ENCODE data around the gene PCTP.

PCTP gene

DNA sequence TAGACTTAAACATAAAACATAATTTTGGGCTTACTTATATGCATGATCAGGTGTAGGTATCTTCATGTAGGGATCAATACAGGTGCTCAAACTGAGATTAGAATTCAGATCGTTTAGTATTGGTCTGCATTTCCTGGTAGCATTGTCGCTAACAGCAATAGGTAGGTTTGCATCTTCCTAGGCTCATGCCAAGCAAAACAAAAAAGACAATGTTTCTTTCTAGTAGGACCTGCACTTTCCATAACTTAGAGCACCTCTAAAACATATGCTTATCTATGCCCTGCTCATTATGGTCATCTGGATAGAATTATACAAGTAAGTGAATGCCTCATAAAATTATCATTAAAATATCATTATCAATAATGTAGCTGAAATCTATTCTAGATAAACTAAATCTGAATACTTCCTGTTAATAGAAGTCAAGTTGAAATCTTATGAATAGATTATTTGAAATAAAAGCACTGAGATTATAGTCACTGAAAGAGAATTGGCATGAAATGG is 26.7 kb downstream of the PCTP start:
- DNase-seq (ENCODE audit: low read depth, low spot score): no peak

DNA sequence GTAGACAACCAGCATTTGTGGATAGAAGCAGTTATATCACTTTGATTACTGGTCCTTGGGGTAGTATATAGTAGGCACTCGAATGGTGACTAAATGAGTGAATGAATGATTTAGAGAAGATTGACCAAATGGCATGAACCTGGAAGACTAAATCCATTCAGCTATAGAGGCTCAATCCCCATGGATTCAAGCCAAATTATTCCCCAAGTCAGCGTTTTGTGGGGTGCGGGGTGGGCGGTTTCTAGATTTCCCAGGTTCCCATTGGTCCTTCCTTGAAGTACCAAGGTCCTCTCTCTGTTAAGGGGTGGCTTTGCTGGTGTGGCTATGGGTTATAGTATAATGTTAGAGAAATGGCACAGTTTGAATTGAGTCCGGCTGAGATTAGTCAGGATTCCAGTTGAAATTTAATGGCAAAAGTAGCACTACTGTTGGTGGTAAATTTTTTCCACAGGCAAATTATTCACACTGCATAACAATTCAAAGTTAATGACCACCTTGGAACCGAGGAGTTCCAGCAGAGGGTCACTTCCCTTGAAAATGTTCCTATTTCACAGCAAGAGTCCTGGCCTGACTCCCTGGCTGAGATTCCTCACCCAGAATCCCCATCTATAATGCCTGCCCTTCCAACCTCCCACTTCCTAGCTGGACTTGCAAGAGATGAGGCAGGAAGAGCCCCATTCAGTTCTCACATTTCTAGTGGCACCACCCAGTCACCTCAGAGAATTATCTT is 27.7 kb downstream of the PCTP start:
- in situ Hi-C loops (cut with HindIII; ENCODE audit: low sequenced_read_pairs): no loop called here

More for the DNA sequence above, 26.7 kb downstream of the PCTP start:
- H3K4me3 ChIP-seq (ENCODE audit: low read depth, low read length): no peak overlapping the region
- TF ChIP-seq, protein P1, sequence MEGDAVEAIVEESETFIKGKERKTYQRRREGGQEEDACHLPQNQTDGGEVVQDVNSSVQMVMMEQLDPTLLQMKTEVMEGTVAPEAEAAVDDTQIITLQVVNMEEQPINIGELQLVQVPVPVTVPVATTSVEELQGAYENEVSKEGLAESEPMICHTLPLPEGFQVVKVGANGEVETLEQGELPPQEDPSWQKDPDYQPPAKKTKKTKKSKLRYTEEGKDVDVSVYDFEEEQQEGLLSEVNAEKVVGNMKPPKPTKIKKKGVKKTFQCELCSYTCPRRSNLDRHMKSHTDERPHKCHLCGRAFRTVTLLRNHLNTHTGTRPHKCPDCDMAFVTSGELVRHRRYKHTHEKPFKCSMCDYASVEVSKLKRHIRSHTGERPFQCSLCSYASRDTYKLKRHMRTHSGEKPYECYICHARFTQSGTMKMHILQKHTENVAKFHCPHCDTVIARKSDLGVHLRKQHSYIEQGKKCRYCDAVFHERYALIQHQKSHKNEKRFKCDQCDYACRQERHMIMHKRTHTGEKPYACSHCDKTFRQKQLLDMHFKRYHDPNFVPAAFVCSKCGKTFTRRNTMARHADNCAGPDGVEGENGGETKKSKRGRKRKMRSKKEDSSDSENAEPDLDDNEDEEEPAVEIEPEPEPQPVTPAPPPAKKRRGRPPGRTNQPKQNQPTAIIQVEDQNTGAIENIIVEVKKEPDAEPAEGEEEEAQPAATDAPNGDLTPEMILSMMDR (IDR thresholded peaks at IDR 0.05; ENCODE audit: low read depth, low read length): no peak
- in situ Hi-C loops (cut with HindIII; ENCODE audit: low sequenced_read_pairs): no loop called here

DNA sequence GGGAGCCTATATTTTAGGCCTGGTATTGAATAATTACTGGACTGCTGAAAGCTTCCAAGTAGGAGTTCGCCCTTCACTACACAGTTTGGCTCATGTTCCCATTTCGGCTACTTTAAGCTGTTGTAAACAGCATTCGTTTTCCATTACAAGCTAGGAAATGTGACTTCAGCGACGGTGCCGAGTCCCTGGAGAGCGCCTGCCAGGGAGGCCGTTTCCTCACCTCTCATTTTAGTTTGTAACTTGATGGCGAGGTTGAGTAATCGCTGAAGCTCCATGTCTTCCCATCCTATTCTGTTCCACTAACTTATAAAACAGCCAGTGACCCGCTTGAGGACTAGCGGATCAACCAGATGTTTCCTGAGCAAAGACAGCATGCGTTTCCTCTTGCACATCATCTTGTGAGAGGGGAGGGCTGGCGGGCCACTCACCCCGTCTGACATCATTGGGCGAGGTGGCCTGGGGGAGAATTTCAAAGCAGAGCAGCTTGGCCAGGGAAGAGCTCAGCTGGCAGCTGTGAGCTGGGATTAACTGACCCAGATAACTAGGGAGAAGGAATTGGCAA is 32.9 kb downstream of the PCTP start:
- TF ChIP-seq, protein P1 (IDR thresholded peaks at IDR 0.05; ENCODE audit: low read depth, low read length): no peak
- DNase-seq (ENCODE audit: low read depth, low spot score): peak; percentile 12
- H3K4me3 ChIP-seq (ENCODE audit: low read depth, low read length): no peak overlapping the region
- in situ Hi-C loops (cut with HindIII; ENCODE audit: low sequenced_read_pairs): no loop called here

More for the DNA sequence above, 27.7 kb downstream of the PCTP start:
- TF ChIP-seq, protein P1 (IDR thresholded peaks at IDR 0.05; ENCODE audit: low read depth, low read length): no peak
- no peak overlapping the region for H3K4me3 ChIP-seq (ENCODE audit: low read depth, low read length)
- DNase-seq (ENCODE audit: low read depth, low spot score): no peak

DNA sequence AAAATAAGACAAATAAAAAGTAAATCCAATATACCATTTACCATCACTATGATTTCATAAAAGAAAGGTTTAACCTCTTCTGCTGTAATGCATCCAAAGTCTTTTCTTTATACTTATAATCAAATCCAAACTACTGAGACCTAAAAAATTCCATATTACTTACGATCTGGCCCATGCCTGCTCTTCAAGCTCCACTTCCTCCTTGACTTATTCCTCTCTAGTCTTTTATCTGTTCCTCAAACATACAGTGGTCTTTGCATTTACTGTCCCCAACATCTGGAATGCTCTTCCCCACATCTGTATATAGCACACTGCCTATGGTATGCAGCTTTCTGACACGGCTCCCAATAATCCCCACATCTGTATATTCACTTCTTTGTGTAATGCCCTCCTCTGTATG is 33.8 kb downstream of the PCTP start:
- no peak for DNase-seq (ENCODE audit: low read depth, low spot score)
- in situ Hi-C loops (cut with HindIII; ENCODE audit: low sequenced_read_pairs): no loop called here
- TF ChIP-seq, protein P1 (IDR thresholded peaks at IDR 0.05; ENCODE audit: low read depth, low read length): no peak
- H3K4me3 ChIP-seq (ENCODE audit: low read depth, low read length): no peak overlapping the region

DNA sequence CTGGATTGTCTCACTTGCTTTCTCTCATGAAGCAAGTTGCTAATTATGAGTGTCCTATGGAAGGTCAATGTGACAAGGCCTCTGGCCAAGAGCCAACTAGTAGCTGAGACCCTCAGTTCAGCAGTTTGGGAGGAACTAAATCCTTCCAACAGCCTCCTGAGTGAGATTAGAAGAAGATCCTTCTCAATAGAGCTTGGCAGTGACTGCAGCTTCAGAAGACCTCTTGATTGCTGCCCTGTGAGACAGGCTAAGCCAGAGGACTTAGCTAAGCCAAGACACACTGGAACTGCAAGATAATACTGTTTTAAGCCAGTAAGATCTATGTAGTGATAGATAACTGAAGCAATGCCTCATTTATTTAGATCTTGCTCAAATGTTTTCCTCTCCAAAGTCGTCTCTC is 34.3 kb downstream of the PCTP start:
- in situ Hi-C loops (cut with HindIII; ENCODE audit: low sequenced_read_pairs): no loop called here
- TF ChIP-seq, protein P1 (IDR thresholded peaks at IDR 0.05; ENCODE audit: low read depth, low read length): no peak
- H3K4me3 ChIP-seq (ENCODE audit: low read depth, low read length): no peak overlapping the region
- DNase-seq (ENCODE audit: low read depth, low spot score): no peak

DNA sequence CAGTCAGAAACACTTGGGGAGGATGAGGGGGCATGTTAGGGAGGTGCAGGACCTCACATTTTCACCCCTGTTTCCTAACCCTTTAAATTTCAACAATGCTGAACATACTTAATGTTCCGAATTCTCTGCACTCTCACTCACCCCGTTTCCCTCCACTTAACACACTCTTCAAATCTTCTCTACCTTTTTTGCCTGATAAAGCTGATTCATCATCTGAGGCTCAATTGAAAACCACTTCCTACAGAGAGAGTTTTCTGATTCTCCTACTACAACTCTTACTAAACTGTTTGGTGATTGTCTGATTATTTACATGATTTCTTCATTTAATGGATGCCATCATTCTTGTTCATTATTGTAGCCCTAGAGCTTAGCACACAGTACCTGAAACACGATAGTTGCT is 42.4 kb downstream of the PCTP start:
- no peak for DNase-seq (ENCODE audit: low read depth, low spot score)
- TF ChIP-seq, protein P1 (IDR thresholded peaks at IDR 0.05; ENCODE audit: low read depth, low read length): no peak
- in situ Hi-C loops (cut with HindIII; ENCODE audit: low sequenced_read_pairs): no loop called here
- no peak overlapping the region for H3K4me3 ChIP-seq (ENCODE audit: low read depth, low read length)
